ENCODE data around the gene CRIM1. TPM values are rescaled to one million over a fixed set of nuclear protein-coding genes. Genes with fewer than 3 reads are reported as not detected.

CRIM1 gene
- total and polyA plus RNA-seq, 2 experiments from 2014 or later, result 10.5 to 36.4 TPM

GRCh38 chr2:36511858-36512603, 156.5 kb downstream of the CRIM1 start:
- no peak for ATAC-seq
- H3K27ac Mint-ChIP-seq, result no peak overlapping the region
- H3K36me3 Mint-ChIP-seq (ENCODE audit: low read depth), result peaks cover 46% of the 10 kb centered on the region

More at GRCh38 chr2:36511858-36512603, 156.5 kb downstream of the CRIM1 start:
- no peak for DNase-seq (ENCODE audit: low spot score)
- peaks cover 18% of the 10 kb centered on the region for H3K36me3 ChIP-seq (ENCODE audit: insufficient read depth)
- no peak overlapping the region for H3K4me3 Mint-ChIP-seq
- H3K9me3 Mint-ChIP-seq, result no peaks in the 10 kb centered on the region
- peaks cover 4% of the 10 kb centered on the region for H3K27me3 Mint-ChIP-seq (ENCODE audit: insufficient read depth, low read depth, poor library complexity)
- no peaks in the 10 kb centered on the region for H3K27me3 ChIP-seq (ENCODE audit: insufficient read depth)
- H3K4me2 ChIP-seq, result no peak overlapping the region
- H3K4me1 Mint-ChIP-seq, result peaks cover 13% of the 10 kb centered on the region
- H2AFZ ChIP-seq, result no peak overlapping the region
- H3K79me2 ChIP-seq (replicated peaks; ENCODE audit: insufficient read depth), result peaks cover 7% of the 10 kb centered on the region; the same call in 1 of the 2 replicates
- H3K4me1 ChIP-seq (ENCODE audit: insufficient read depth), result peaks cover 6% of the 10 kb centered on the region
- H3F3A ChIP-seq (replicated peaks; ENCODE audit: low read depth), result no peaks in the 10 kb centered on the region
- H3K27ac ChIP-seq (ENCODE audit: low read depth), result no peak overlapping the region
- TF ChIP-seq EZH2 (IDR thresholded peaks at IDR 0.05; ENCODE audit: low read depth, unreplicated experiment) (no peak), ZNF462 (CRISPR knock-in tag; IDR thresholded peaks at IDR 0.05) (no peak), EZH2phosphoT487 (IDR thresholded peaks at IDR 0.05; ENCODE audit: unreplicated experiment) (no peak), ZNF331 (CRISPR knock-in tag; IDR thresholded peaks at IDR 0.05; ENCODE audit: low read depth) (no peak), STAT1 (IDR thresholded peaks at IDR 0.05; ENCODE audit: unreplicated experiment) (no peak), POLR2AphosphoS5 (IDR thresholded peaks at IDR 0.05; ENCODE audit: low read depth) (no peak), JUNB (IDR thresholded peaks at IDR 0.05; ENCODE audit: unreplicated experiment) (no peak), ZNF114 (CRISPR knock-in tag; IDR thresholded peaks at IDR 0.05) (no peak), REST (IDR thresholded peaks at IDR 0.05; ENCODE audit: unreplicated experiment) (no peak), CREB1 (CRISPR knock-in tag; IDR thresholded peaks at IDR 0.05; ENCODE audit: low read depth) (no peak), ETS1 (IDR thresholded peaks at IDR 0.05) (no peak), NANOG (IDR thresholded peaks at IDR 0.05; ENCODE audit: borderline replicate concordance) (no peak)
- no peaks in the 10 kb centered on the region for H3K9me2 ChIP-seq (ENCODE audit: insufficient read depth)
- H3K4me3 ChIP-seq, result no peak overlapping the region
- H4K20me1 ChIP-seq (replicated peaks; ENCODE audit: insufficient read depth), result no peaks in the 10 kb centered on the region
